Natural killer cell (primary cell): ENCODE results near the gene LSAMP. TPM values are rescaled to one million over a fixed set of nuclear protein-coding genes. Genes with fewer than 3 reads are reported as not detected.

Source experiments
- ATAC-seq, 3 donors: fragments of 150-1000 bp in 2 of 3; fragments of 200-7000 bp in 1 of 3; cut with Tn5 transposase; 1 replicate in 1 of 3; 2 replicates in 2 of 3; pipeline ENCODE4 v1.10.0; 2021; ENCODE audit warnings: mild to moderate bottlenecking in 2 of 3, moderate library complexity in 2 of 3
- DNase-seq, 2 donors: peaks; one replicate each; pipeline versions ENCODE4 v3.0.0 to v3.0.0-alpha.2; 2013 to 2021; ENCODE audit warnings: mixed read lengths in 1 of 2
- H3K27ac ChIP-seq: one replicate; pipeline ENCODE4 v1.5.1; 2013; ENCODE audit warnings: mild to moderate bottlenecking, low read length
- H3K27me3 ChIP-seq: one replicate; pipeline ENCODE4 v1.6.1; 2013; ENCODE audit warnings: low read length; ENCODE audit not compliant: control insufficient read depth, insufficient read depth
- H3K36me3 ChIP-seq: one replicate; pipeline ENCODE4 v1.6.1; 2013; ENCODE audit warnings: low read length; ENCODE audit not compliant: control insufficient read depth, insufficient read depth
- H3K4me1 ChIP-seq: one replicate; pipeline ENCODE4 v1.6.1; 2013; ENCODE audit warnings: low read length; ENCODE audit not compliant: control insufficient read depth, insufficient read depth
- H3K4me3 ChIP-seq: one replicate; pipeline ENCODE4 v1.5.1; 2013; ENCODE audit warnings: low read length
- H3K9me3 ChIP-seq: one replicate; pipeline ENCODE4 v1.6.1; 2013; ENCODE audit warnings: low read length; ENCODE audit not compliant: control insufficient read depth, insufficient read depth
- H3K27ac Mint-ChIP-seq, 2 donors: one replicate each; pipeline ENCODE4 v1.8.0; 2022; ENCODE audit warnings: mild to moderate bottlenecking in 2 of 2, mixed read lengths in 2 of 2, moderate library complexity in 1 of 2
- H3K27me3 Mint-ChIP-seq, 2 donors: one replicate each; pipeline ENCODE4 v1.8.0; 2022; ENCODE audit warnings: low read depth in 2 of 2, mixed read lengths in 2 of 2
- H3K36me3 Mint-ChIP-seq: one replicate; pipeline ENCODE4 v1.8.0; 2022; ENCODE audit warnings: mixed read lengths
- H3K4me1 Mint-ChIP-seq, 2 donors: one replicate each; pipeline ENCODE4 v1.8.0; 2022; ENCODE audit warnings: mixed read lengths in 2 of 2
- H3K4me3 Mint-ChIP-seq: one replicate; pipeline ENCODE4 v1.8.0; 2022; ENCODE audit warnings: mild to moderate bottlenecking, moderate library complexity, mixed read lengths
- H3K9me3 Mint-ChIP-seq, 2 donors: one replicate each; pipeline ENCODE4 v1.8.0; 2022; ENCODE audit warnings: mixed read lengths in 2 of 2
- CTCF ChIP-seq: fragments of 200-600 bp; IDR thresholded peaks from one replicate; pipeline ENCODE4 v1.8.0; 2022; ENCODE audit warnings: antibody characterized with exemption
- WGBS: methylation state at CpG from one replicate; pipeline ENCODE4 v1.1.7; 2013; ENCODE audit warnings: missing lambda C conversion rate; ENCODE audit not compliant: insufficient coverage; 5-methylcytosine and 5-hydroxymethylcytosine counted together
- intact Hi-C: fragments of 100-400 bp; cut with micrococcal nuclease; formaldehyde crosslinking; loops from one replicate; pipeline ENCODE4 v1.14.2; 2022
- total RNA-seq, 4 donors: library from RNA; stranded (reverse); fragments of 120-200 nt in 1 of 4; gene quantifications; one replicate each; pipeline versions ENCODE4 v1.2.3 to v1.2.4, GENCODE V29; 2013 to 2022

LSAMP gene
- total RNA-seq, 3 donors from 2014 or later (not counting 1 experiment from before 2014, with no cell fraction given) = not detected

DNA sequence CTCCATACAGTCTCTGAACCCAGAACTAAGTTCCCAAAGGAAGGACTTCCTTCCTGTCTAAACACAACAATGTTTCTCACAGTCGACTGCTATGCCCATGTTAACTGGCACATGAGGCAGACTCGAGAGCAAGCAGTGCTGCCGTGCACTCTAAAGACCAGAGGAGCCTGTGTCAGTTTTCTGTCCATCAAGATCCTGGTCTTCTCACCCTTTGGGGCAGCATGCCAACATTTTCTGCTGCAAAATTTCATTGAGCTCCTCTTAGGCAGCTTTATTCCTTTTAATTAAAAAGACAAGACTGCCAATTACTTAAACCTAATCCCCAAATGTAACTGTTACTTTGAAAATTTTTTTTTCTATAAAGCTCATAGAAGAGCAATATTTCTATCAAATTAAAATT, 616.9 kb downstream of the LSAMP start:
- 2% methylated on average over 3 of the region's 3 CpGs for WGBS
- no peaks in the 10 kb centered on the region for H3K36me3 ChIP-seq
- H3K27ac Mint-ChIP-seq = no peak overlapping the region
- peaks cover 10 to 21% of the 10 kb centered on the region in 2 donors for H3K27me3 Mint-ChIP-seq
- intact Hi-C loops = no loop called here
- DNase-seq = no peak
- H3K4me3 Mint-ChIP-seq = no peak overlapping the region
- no peak for ATAC-seq
- TF ChIP-seq CTCF = no peak
- H3K9me3 Mint-ChIP-seq = no peaks in the 10 kb centered on the region
- no peaks in the 10 kb centered on the region for H3K4me1 Mint-ChIP-seq
- no peak overlapping the region for H3K27ac ChIP-seq
- H3K36me3 Mint-ChIP-seq = no peaks in the 10 kb centered on the region
- H3K4me3 ChIP-seq = no peak overlapping the region
- no peaks in the 10 kb centered on the region for H3K9me3 ChIP-seq
- H3K4me1 ChIP-seq = no peaks in the 10 kb centered on the region
- no peaks in the 10 kb centered on the region for H3K27me3 ChIP-seq

DNA sequence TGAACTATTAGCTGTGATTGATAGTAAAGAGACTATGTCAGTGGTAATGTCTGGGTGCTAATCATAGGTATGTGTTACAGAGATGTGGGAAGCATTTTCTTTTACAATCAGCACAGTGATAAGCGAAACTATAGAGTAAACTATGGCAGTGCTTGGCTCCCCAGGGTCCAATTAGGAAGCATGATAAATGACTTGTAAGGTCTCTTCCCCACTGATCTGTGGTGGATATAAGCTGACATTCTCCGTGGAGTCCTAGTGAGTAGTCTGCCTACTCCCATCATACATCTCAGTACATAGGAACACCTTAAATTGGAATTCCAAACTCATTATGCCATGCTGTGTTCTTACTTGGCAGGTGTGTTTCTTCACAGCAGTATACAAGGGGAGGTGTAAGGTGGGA, 617.8 kb downstream of the LSAMP start:
- Histone ChIP-seq H3K36me3 (no peaks in the 10 kb centered on the region), H3K27me3 (no peaks in the 10 kb centered on the region), H3K4me3 (no peak overlapping the region), H3K4me1 (no peaks in the 10 kb centered on the region), H3K27ac (no peak overlapping the region), H3K9me3 (no peaks in the 10 kb centered on the region)
- no peak for DNase-seq
- peaks cover 10 to 21% of the 10 kb centered on the region in 2 donors for H3K27me3 Mint-ChIP-seq
- H3K9me3 Mint-ChIP-seq = no peaks in the 10 kb centered on the region
- H3K36me3 Mint-ChIP-seq = no peaks in the 10 kb centered on the region
- ATAC-seq = no peak
- TF ChIP-seq CTCF = no peak
- no peak overlapping the region for H3K27ac Mint-ChIP-seq
- H3K4me1 Mint-ChIP-seq = no peaks in the 10 kb centered on the region
- intact Hi-C loops = no loop called here
- 82% methylated on average over 1 of the region's 2 CpGs for WGBS
- no peak overlapping the region for H3K4me3 Mint-ChIP-seq

- Mint-ChIP-seq H3K36me3 (no peaks in the 10 kb centered on the region), H3K9me3 (no peaks in the 10 kb centered on the region), H3K4me3 (no peak overlapping the region), H3K27me3 (peaks cover 0 to 12% of the 10 kb centered on the region in 2 donors), H3K27ac (no peak overlapping the region), H3K4me1 (no peaks in the 10 kb centered on the region)
- H3K9me3 ChIP-seq = no peaks in the 10 kb centered on the region
- no peak for TF ChIP-seq CTCF
- H3K36me3 ChIP-seq = no peaks in the 10 kb centered on the region
- ATAC-seq (no peak), DNase-seq (no peak)
- WGBS = 100% methylated on average over 1 of the region's 2 CpGs
- intact Hi-C loops = no loop called here
- H3K27me3 ChIP-seq = no peaks in the 10 kb centered on the region
- H3K27ac ChIP-seq = no peak overlapping the region
- no peaks in the 10 kb centered on the region for H3K4me1 ChIP-seq
- H3K4me3 ChIP-seq = no peak overlapping the region
Measured at GRCh38 chr3:115825046-115825445, 620.2 kb downstream of the LSAMP start.

- intact Hi-C loops = no loop called here
- 94% methylated on average over 2 of the region's 2 CpGs for WGBS
- H3K9me3 Mint-ChIP-seq = no peaks in the 10 kb centered on the region
Measured at GRCh38 chr3:115823083-115823482, 622.2 kb downstream of the LSAMP start.

More at GRCh38 chr3:115823083-115823482, 622.2 kb downstream of the LSAMP start:
- TF ChIP-seq CTCF = no peak
- Histone ChIP-seq H3K27ac (no peak overlapping the region), H3K36me3 (no peaks in the 10 kb centered on the region), H3K9me3 (no peaks in the 10 kb centered on the region), H3K27me3 (no peaks in the 10 kb centered on the region), H3K4me3 (no peak overlapping the region), H3K4me1 (no peaks in the 10 kb centered on the region)
- ATAC-seq (no peak), DNase-seq (no peak)
- no peak overlapping the region for H3K4me3 Mint-ChIP-seq
- no peaks in the 10 kb centered on the region for H3K36me3 Mint-ChIP-seq
- H3K27ac Mint-ChIP-seq = no peak overlapping the region
- no peaks in the 10 kb centered on the region for H3K4me1 Mint-ChIP-seq
- H3K27me3 Mint-ChIP-seq = peaks cover 0 to 10% of the 10 kb centered on the region in 2 donors
